ENCODE results near the gene SAMD14.

The SAMD14 gene

DNA sequence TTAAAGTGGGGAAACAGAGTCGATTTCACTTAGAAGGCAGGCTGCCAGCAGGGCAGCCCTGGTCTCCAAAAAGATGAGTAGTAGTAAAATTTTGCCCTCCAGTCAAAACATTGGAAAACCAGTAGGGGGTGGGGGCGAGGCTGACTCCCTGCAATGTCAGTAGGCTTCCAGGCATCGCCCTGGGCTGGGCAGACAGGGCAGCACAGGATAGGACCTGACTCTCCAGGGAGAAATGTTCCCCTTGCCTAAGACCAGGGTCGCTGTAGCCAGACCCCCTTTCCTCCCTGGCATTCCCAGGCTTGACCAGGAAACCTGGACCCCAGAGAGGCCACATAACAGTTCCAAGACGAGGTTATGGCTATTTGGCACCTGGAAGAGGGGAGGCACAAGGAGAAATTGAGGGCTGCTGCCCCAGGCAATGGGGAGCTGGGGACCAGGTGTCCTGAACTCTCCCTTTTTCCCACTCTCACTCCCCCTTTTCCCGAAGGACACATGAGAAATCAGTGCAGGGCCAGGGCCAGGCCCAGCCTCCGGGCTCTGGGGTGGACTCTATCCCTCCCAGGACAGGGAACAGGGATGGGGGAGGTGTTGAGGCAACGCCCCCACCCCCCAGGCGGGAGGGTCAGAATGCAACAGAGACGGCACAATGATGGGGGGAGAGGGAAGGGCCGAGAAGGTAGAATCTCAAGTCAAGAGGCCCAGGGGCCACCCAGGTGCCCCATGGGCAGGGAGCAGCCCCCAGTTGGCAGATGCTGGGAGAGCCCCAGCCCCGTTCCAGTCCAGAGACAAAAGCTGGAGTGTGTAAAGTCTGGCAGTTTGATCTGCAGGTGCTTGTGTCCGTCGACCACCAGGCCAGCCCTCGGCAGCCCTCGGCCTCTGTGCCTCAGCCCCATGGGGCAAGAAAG lies 4.5 kb upstream of the SAMD14 start:
- H3K27ac ChIP-seq: no peak overlapping the region
- TF ChIP-seq ZFX (IDR thresholded peaks at IDR 0.05): no peak
- TF ChIP-seq, protein P1, sequence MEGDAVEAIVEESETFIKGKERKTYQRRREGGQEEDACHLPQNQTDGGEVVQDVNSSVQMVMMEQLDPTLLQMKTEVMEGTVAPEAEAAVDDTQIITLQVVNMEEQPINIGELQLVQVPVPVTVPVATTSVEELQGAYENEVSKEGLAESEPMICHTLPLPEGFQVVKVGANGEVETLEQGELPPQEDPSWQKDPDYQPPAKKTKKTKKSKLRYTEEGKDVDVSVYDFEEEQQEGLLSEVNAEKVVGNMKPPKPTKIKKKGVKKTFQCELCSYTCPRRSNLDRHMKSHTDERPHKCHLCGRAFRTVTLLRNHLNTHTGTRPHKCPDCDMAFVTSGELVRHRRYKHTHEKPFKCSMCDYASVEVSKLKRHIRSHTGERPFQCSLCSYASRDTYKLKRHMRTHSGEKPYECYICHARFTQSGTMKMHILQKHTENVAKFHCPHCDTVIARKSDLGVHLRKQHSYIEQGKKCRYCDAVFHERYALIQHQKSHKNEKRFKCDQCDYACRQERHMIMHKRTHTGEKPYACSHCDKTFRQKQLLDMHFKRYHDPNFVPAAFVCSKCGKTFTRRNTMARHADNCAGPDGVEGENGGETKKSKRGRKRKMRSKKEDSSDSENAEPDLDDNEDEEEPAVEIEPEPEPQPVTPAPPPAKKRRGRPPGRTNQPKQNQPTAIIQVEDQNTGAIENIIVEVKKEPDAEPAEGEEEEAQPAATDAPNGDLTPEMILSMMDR (conservative IDR thresholded peaks at IDR 0.05): no peak

DNA sequence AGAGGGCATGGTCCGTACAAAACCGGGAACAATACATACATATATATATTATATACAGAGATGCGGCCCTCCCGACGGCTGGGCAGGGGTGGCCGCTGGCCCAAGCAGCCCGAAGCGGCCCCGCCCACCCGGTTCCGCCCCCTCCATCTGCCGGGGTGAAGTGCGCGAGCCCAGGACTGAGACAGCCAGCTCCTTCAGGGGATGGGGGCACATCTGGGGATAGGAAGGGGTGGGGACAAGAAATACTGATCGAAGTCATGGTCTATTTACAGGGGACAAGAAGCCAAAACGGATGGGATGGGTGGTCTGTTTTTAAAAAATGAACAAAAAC lies 3.8 kb upstream of the SAMD14 start:
- no peak overlapping the region for H3K27ac ChIP-seq

DNA sequence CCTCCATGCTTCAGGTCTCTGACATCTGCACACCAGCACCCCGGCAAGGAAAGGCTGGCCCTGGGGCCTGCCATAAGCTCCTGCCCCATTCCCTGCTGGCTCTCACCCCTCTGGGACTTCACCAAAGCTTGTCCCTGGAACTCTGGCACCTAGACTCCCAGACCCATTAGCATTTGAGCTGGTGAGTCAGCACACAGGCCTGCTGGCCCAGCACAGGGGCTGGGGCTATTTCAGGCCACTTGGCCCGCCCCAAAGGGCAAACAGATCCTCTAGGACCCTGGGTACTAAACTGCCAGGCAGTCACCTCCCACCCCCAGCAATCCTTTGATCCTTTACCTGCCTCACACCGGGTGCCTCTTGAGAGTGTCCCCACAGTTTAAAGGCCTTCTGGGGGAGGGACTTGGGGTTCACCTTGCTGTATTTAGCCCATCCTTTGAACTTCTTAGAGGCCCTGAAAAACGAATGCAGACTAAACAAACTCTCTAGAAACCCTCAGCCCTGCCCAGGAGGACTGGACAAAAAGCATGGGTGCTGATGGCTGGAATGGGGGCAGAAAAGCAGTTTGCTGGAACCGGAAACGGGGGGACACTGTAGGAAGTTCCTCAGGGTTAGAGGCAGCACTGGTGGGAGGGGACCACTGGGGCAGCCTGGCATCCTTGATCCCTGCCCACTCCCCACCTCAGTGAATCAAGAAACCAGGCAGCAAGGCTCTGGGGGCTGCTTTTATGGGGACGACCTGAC lies 3.2 kb upstream of the SAMD14 start:
- no peak overlapping the region for H3K27ac ChIP-seq

More for the DNA sequence above, 3.8 kb upstream of the SAMD14 start:
- no peak for TF ChIP-seq ZFX (IDR thresholded peaks at IDR 0.05)

DNA sequence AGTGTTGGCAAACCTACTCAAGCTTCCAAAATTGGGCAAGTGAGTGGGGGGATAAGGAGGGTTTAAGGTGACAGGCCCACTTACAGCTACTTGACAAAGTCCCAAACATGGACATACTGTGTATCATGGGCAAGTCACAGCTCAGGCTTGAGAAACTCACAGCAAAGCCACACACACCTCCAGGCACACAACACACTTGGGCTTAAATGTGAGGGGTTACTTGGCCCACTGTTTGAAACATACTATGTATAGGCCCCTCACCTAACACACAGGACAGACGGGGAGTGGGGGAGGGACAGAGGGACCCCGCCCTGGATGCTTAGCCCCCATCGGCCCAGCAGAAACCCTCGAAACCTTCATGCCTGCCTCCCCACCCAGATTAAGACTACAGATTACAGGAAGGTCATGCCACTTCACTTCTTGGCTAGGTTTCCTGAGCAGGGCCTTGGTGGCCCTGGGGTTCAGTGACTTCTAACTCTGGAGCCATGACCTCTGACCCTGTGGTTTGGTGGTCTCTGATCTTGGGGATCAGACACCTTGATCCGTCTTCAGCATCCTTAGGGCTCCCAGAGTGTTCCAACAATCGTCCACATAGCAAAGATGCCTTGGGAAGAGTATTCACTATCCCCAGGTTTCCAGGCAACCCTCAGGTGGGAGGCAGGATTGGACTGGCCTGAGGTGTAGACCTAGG lies 2.3 kb upstream of the SAMD14 start:
- TF ChIP-seq, protein P1 (conservative IDR thresholded peaks at IDR 0.05): no peak
- no peak for TF ChIP-seq ZFX (IDR thresholded peaks at IDR 0.05)
- no peak overlapping the region for H3K27ac ChIP-seq

More for the DNA sequence above, 3.2 kb upstream of the SAMD14 start:
- TF ChIP-seq, protein P1 (conservative IDR thresholded peaks at IDR 0.05): no peak
- TF ChIP-seq ZFX (IDR thresholded peaks at IDR 0.05): no peak

DNA sequence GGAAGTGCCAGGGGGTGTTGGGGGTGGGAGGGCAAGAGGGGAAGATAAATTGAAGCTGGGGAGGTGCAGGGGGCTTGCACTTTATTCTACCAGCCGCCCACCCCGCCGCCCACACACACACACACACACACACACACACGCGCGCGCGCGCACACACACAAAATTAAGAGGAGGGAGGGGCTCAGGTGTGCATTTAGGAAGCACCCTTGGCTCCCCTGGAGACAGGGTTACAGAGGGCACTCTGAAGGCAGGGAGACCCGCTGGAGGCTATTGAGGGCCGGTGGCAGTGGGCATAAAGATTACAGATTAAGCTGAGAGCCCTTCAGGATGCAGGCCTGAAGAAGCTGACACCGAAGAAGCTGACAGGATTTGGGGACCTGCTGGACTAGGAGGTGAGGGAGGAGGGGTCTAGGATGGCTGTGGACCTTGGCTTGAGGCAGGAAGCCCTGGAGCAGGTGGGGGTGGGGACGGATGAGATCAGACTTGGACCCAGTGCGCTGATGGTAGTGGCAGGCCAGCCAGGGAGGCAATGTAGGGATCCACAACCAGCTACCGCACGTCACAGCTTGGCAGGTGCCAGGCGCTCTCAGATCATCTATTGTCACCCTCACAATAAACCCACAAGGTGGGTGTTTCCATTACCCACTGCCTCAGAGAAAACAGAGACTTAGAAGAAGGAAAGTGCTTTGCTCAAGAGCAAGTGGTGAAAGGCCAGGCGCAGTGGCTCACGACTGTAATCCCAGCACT lies 772 bp upstream of the SAMD14 start:
- H3K27ac ChIP-seq: no peak overlapping the region
- TF ChIP-seq, protein P1 (conservative IDR thresholded peaks at IDR 0.05): no peak
- TF ChIP-seq ZFX (IDR thresholded peaks at IDR 0.05): no peak

DNA sequence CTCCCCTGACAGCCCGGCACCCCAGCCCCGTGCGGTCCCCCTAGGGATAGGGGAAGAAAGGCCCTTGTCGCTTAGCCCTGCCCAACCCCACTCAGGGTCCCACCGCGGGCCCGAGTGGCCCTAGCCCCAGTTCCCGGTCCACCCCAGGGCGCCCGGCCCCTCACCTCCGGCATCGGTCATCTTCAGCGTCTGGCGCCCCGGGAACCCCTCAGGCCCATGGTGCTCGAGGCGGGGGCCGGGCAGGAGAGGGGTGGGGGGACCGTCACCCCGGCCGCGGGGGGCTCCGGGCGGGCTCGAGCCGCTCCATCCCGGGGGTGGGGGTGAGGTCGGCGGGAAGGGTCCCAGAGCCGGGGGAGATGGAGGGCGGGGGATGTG lies 620 bp downstream of the SAMD14 start:
- TF ChIP-seq, protein P1 (conservative IDR thresholded peaks at IDR 0.05): no peak
- TF ChIP-seq ZFX (IDR thresholded peaks at IDR 0.05): no peak
- H3K27ac ChIP-seq: no peak overlapping the region

Measured in C4-2B (cell line).